CD4-positive, CD25-positive, alpha-beta regulatory T cell (primary cell): ENCODE results near the gene NSF. TPM values are rescaled to one million over a fixed set of nuclear protein-coding genes. Genes with fewer than 3 reads are reported as not detected.
A peak's percentile ranks its signal among the peaks of the same experiment; 100 is the strongest.
"Not testable (repeated sequence)": the region's sequence is repeated elsewhere in the genome, so short reads cannot be mapped to it uniquely, and the experiment has no call there.

Experiments used
- ATAC-seq, 2 donors: fragments of 150-1000 bp; cut with Tn5 transposase; one replicate each; pipeline ENCODE4 v1.10.0; 2021; ENCODE audit warnings: low read depth in 2 of 2, moderate number of reproducible peaks in 2 of 2, moderate library complexity in 1 of 2
- DNase-seq, 3 donors: peaks; one replicate each; pipeline versions ENCODE4 v3.0.0 to v3.0.0-alpha.2; 2012 to 2022; ENCODE audit warnings: mixed read lengths in 1 of 3
- H3K27ac ChIP-seq: one replicate; pipeline ENCODE4 v1.7.0; 2013; ENCODE audit warnings: mild to moderate bottlenecking, low read length; ENCODE audit not compliant: insufficient read depth, poor library complexity, severe bottlenecking
- H3K27me3 ChIP-seq: one replicate; pipeline ENCODE4 v1.7.0; 2013; ENCODE audit warnings: low read length; ENCODE audit not compliant: control insufficient read depth, insufficient read depth
- H3K36me3 ChIP-seq: one replicate; pipeline ENCODE4 v1.7.0; 2013; ENCODE audit warnings: mild to moderate bottlenecking, low read length, moderate library complexity; ENCODE audit not compliant: control insufficient read depth, insufficient read depth
- H3K4me1 ChIP-seq: 2 replicates; pipeline ENCODE4 v1.7.0; 2013; ENCODE audit warnings: mild to moderate bottlenecking, low read length; ENCODE audit not compliant: insufficient read depth, control insufficient read depth, poor library complexity, severe bottlenecking
- H3K4me3 ChIP-seq: one replicate; pipeline ENCODE4 v1.7.0; 2013; ENCODE audit warnings: low read depth, mild to moderate bottlenecking, low read length, moderate library complexity
- H3K9me3 ChIP-seq, 2 experiments: 1 replicate in 1 of 2; 2 replicates in 1 of 2; pipeline ENCODE4 v1.7.0; 2013; ENCODE audit warnings: low read length in 2 of 2, mild to moderate bottlenecking in 1 of 2, moderate library complexity in 1 of 2; ENCODE audit not compliant: control insufficient read depth in 2 of 2
- H3K27ac Mint-ChIP-seq, 3 donors: one replicate each; pipeline ENCODE4 v1.8.0; 2020 to 2022; ENCODE audit warnings: mild to moderate bottlenecking in 3 of 3, mixed read lengths in 3 of 3, moderate library complexity in 2 of 3
- H3K27me3 Mint-ChIP-seq: one replicate; pipeline ENCODE4 v1.8.0; 2022; ENCODE audit warnings: mild to moderate bottlenecking, mixed read lengths
- H3K36me3 Mint-ChIP-seq: one replicate; pipeline ENCODE4 v1.8.0; 2020; ENCODE audit warnings: mixed read lengths
- H3K4me1 Mint-ChIP-seq, 4 donors: one replicate each; pipeline ENCODE4 v1.8.0; 2020 to 2022; ENCODE audit warnings: mixed read lengths in 4 of 4, mild to moderate bottlenecking in 1 of 4
- H3K4me3 Mint-ChIP-seq, 4 donors: one replicate each; pipeline ENCODE4 v1.8.0; 2020 to 2022; ENCODE audit warnings: mild to moderate bottlenecking in 4 of 4, mixed read lengths in 4 of 4, moderate library complexity in 3 of 4
- H3K9me3 Mint-ChIP-seq, 7 donors: one replicate each; pipeline ENCODE4 v1.8.0; 2020 to 2022; ENCODE audit warnings: mixed read lengths in 7 of 7, mild to moderate bottlenecking in 3 of 7, moderate library complexity in 2 of 7
- polyA plus RNA-seq, 4 donors: library from polyadenylated mRNA; unstranded; fragments of 300-500 nt; fragmentation: Illumina TruSeq; gene quantifications; one replicate each; pipeline ENCODE4 v1.2.3, GENCODE V29; 2021
- total RNA-seq: library from RNA; stranded (reverse); gene quantifications from one replicate; pipeline ENCODE4 v1.2.3, GENCODE V29; 2022

Gene NSF
- total and polyA plus RNA-seq, 5 donors from 2014 or later: 24.6 to 71.4 (median 30.7) TPM

DNA sequence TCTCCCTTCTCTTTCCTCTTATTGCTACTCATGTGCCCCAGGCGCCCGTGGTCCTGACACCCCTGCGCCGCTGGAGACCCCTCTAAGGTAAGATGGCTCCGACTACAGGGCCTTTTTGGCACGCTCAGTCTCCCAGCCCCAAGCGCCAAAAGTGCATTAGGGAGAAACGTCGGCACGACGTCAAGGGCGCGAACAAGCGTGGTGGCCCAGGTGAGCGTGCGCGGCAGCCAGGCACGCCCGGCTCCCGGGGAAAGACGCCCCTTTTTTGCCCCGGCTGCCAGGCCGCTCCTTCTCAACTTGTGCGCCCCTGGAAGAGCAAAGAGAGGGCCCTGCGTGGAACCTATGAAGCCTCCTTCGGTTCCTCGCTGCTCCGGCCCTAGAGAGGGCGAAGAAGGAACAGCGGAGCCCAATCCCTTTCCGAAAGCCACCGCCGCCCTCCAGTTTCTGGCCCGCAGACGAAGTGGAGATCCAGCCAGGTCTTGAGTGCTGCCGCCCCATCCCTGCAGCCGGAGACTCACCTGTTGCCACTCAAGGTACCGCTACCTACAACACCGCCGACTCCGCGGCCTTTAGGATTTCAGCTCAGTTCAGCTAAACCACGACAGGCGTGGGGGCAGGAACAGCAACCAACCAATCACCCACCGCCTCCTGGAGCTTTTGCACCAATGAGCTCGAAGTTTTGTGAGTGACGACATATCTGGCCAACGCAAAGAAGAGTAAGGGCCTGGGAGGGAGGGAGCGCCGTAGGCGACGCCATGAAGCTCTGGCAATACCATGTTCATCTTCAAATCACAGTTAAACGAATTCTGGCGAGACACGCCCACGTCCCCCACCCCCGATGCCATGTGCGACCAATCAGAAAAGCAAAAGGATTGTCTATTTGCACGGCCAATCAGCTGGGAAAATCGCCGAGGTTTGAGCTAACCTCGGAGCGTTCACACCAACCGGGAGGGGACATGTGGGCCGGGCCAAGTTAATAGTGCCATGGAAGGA, 11.1 kb upstream of the NSF start, which contains the start of gene ARL17A:
Gene ARL17A (minus strand): TSS at position 609 of the 993 bp plus-strand sequence. CDS start 3,369 bp downstream, outside the sequence.
- not testable (repeated sequence) for H3K9me3 Mint-ChIP-seq, H3K27me3 Mint-ChIP-seq, H3K27me3 ChIP-seq, H3K27ac Mint-ChIP-seq, H3K36me3 ChIP-seq, H3K36me3 Mint-ChIP-seq, H3K9me3 ChIP-seq, H3K4me1 Mint-ChIP-seq, H3K4me1 ChIP-seq, H3K27ac ChIP-seq
- peak within 1 kb of the TSS in 2 of 4 donors; percentile 72 to 74 for H3K4me3 Mint-ChIP-seq
- peak in 2 of 3 donors; percentile 78 to 88 for DNase-seq
- H3K4me3 ChIP-seq: peak within 1 kb of the TSS; percentile 37
- ATAC-seq: peak; percentile 91 to 92

GRCh38 chr17:46580082-46580481, 10.4 kb upstream of the NSF start:
- not testable (repeated sequence) for H3K36me3 Mint-ChIP-seq, H3K9me3 Mint-ChIP-seq, H3K9me3 ChIP-seq, DNase-seq, H3K36me3 ChIP-seq, H3K4me1 ChIP-seq, H3K27me3 ChIP-seq, H3K4me1 Mint-ChIP-seq, H3K27ac ChIP-seq, ATAC-seq, H3K27ac Mint-ChIP-seq, H3K27me3 Mint-ChIP-seq
- peak overlapping the region; percentile 37 for H3K4me3 ChIP-seq
- peak overlapping the region in 2 of 4 donors; percentile 72 to 74 for H3K4me3 Mint-ChIP-seq

DNA sequence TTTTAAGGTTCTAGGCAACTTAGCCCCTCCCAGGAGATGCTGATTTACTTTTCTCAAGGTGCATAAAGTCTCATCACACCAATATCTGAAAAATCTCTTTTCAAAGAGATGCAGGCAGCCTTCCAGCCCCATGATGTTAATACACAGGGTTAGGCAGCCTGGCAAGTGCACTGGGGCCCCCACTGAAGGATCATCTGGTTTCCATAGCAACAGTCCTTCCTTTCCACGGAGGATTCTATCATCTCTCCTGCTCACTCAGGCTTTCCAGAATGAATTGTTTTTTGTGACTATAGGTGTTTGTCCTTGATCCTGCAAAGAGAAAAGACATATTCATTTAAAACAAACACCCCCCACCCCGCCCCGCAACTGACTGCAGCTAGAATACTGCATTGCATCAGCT, 5.0 kb upstream of the NSF start:
- not testable (repeated sequence) for H3K36me3 Mint-ChIP-seq, H3K4me1 ChIP-seq, H3K9me3 ChIP-seq, H3K27me3 ChIP-seq, ATAC-seq, H3K27ac ChIP-seq, DNase-seq, H3K9me3 Mint-ChIP-seq, H3K4me1 Mint-ChIP-seq, H3K27ac Mint-ChIP-seq, H3K36me3 ChIP-seq, H3K4me3 Mint-ChIP-seq, H3K4me3 ChIP-seq, H3K27me3 Mint-ChIP-seq

- H3K27me3 ChIP-seq, H3K4me1 Mint-ChIP-seq, H3K27ac Mint-ChIP-seq, H3K36me3 Mint-ChIP-seq, H3K36me3 ChIP-seq, DNase-seq, H3K4me1 ChIP-seq, H3K4me3 ChIP-seq, H3K4me3 Mint-ChIP-seq, H3K9me3 ChIP-seq, H3K27ac ChIP-seq, H3K27me3 Mint-ChIP-seq, H3K9me3 Mint-ChIP-seq: not testable (repeated sequence)
- peak; percentile 25 to 30 for ATAC-seq
Observed at GRCh38 chr17:46591332-46591731, 863 bp downstream of the NSF start.

DNA sequence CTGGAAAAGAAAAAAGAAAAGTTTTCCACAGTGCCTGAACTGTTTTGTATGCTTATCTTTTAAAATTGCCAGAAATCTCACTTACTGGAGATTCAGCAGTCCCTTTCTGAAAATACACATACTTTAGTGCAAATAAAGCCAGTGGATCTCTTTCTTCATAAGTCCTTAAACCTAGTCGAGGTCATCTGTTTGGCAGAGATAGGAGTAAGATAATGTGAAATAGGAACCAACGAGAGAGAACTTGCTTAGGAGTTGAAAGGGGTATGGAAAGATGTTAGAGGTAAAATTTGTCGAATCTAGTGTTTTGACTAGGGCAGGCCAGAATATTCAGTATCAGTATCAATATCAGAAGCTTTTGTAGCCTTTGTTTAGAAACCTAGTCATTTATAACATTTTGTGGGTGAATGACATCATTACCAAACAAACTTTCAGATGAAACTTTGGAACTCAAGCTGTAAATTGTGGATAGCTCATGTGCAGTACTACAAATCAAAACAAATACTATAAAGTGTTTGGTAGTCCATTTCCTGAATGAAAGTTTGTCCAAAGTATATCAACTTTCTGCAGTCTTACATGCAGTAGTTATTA, 8.0 kb downstream of the NSF start:
- H3K36me3 Mint-ChIP-seq, ATAC-seq, H3K27me3 ChIP-seq, H3K4me1 Mint-ChIP-seq, H3K36me3 ChIP-seq, H3K27me3 Mint-ChIP-seq, DNase-seq, H3K9me3 ChIP-seq, H3K4me3 ChIP-seq, H3K9me3 Mint-ChIP-seq, H3K27ac ChIP-seq, H3K4me1 ChIP-seq, H3K4me3 Mint-ChIP-seq: not testable (repeated sequence)
- peak overlapping the region in 1 of 3 donors; percentile 25 for H3K27ac Mint-ChIP-seq

DNA sequence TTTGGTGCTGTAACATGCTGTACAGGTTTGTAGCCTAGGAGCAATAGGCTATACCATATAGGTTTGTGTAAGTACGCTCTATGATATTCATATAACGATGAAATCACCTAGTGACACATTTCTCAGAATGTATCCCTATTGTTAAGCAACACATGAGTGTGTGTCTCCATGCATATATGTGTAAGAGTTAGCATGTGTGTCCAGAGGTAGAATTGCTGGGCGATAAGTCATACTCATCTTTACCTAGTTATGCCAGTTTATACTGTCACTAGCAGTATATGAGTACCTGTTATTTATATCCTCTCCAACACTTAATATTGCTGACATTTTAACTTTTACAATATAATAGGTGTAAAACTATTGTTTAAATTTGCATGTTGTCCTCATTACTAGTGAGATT, 10.3 kb downstream of the NSF start:
- H3K4me1 Mint-ChIP-seq, H3K27ac ChIP-seq, H3K4me3 ChIP-seq, H3K4me3 Mint-ChIP-seq, H3K9me3 Mint-ChIP-seq, DNase-seq, H3K9me3 ChIP-seq, H3K27me3 Mint-ChIP-seq, H3K27me3 ChIP-seq, H3K4me1 ChIP-seq, H3K36me3 ChIP-seq, ATAC-seq, H3K27ac Mint-ChIP-seq, H3K36me3 Mint-ChIP-seq: not testable (repeated sequence)

GRCh38 chr17:46603125-46603524, 12.7 kb downstream of the NSF start:
- H3K4me1 Mint-ChIP-seq, H3K4me1 ChIP-seq, H3K27me3 ChIP-seq, H3K27ac Mint-ChIP-seq, H3K27ac ChIP-seq, ATAC-seq, H3K9me3 Mint-ChIP-seq, H3K36me3 Mint-ChIP-seq, DNase-seq, H3K9me3 ChIP-seq, H3K36me3 ChIP-seq, H3K4me3 Mint-ChIP-seq, H3K27me3 Mint-ChIP-seq, H3K4me3 ChIP-seq: not testable (repeated sequence)

GRCh38 chr17:46611304-46611703, 20.8 kb downstream of the NSF start:
- not testable (repeated sequence) for H3K27me3 ChIP-seq, H3K27me3 Mint-ChIP-seq, H3K4me1 ChIP-seq, H3K9me3 Mint-ChIP-seq, H3K4me3 ChIP-seq, H3K36me3 ChIP-seq, DNase-seq, H3K4me3 Mint-ChIP-seq, H3K27ac Mint-ChIP-seq, H3K36me3 Mint-ChIP-seq, H3K4me1 Mint-ChIP-seq, ATAC-seq, H3K9me3 ChIP-seq, H3K27ac ChIP-seq
